GM13976 (cell line): ENCODE data around the gene SLIT3.

Source experiments
- DNase-seq: peaks from one replicate; pipeline ENCODE4 v3.0.0; 2012; ENCODE audit warnings: low spot score
- CTCF ChIP-seq: IDR thresholded peaks from 2 replicates; pipeline ENCODE4 v1.5.1; 2012; ENCODE audit warnings: borderline replicate concordance, mild to moderate bottlenecking; ENCODE audit not compliant: insufficient read depth; ENCODE audit errors: extremely low read depth, missing control alignments, control extremely low read depth
- in situ Hi-C: fragments of 300-500 bp; cut with MboI; formaldehyde crosslinking; loops from one replicate; pipeline ENCODE4 v1.12.0; 2022; ENCODE audit warnings: low sequenced_read_pairs, mixed read lengths, inconsistent platforms; ENCODE audit not compliant: unreplicated experiment

SLIT3 gene

GRCh38 chr5:169127431-169127830, 173.5 kb downstream of the SLIT3 start:
- in situ Hi-C loops = no loop called here
- TF ChIP-seq CTCF = no peak
- DNase-seq = no peak

GRCh38 chr5:169126481-169127021, 174.4 kb downstream of the SLIT3 start:
- in situ Hi-C loops = no loop called here
- no peak for TF ChIP-seq CTCF
- DNase-seq = no peak

- in situ Hi-C loops = no loop called here
- TF ChIP-seq CTCF = no peak
- DNase-seq = no peak
Measured at GRCh38 chr5:169125571-169125970, 175.4 kb downstream of the SLIT3 start.

GRCh38 chr5:169122951-169123350, 178.0 kb downstream of the SLIT3 start:
- no peak for DNase-seq
- no peak for TF ChIP-seq CTCF
- in situ Hi-C loops = no loop called here

GRCh38 chr5:169121630-169122420, 179.1 kb downstream of the SLIT3 start:
- in situ Hi-C loops = no loop called here
- DNase-seq = no peak
- no peak for TF ChIP-seq CTCF

- no peak for TF ChIP-seq CTCF
- in situ Hi-C loops = no loop called here
- no peak for DNase-seq
Measured at GRCh38 chr5:169119288-169120048, 181.5 kb downstream of the SLIT3 start.
